ENCODE measurements around the gene PDE9A.

DNA sequence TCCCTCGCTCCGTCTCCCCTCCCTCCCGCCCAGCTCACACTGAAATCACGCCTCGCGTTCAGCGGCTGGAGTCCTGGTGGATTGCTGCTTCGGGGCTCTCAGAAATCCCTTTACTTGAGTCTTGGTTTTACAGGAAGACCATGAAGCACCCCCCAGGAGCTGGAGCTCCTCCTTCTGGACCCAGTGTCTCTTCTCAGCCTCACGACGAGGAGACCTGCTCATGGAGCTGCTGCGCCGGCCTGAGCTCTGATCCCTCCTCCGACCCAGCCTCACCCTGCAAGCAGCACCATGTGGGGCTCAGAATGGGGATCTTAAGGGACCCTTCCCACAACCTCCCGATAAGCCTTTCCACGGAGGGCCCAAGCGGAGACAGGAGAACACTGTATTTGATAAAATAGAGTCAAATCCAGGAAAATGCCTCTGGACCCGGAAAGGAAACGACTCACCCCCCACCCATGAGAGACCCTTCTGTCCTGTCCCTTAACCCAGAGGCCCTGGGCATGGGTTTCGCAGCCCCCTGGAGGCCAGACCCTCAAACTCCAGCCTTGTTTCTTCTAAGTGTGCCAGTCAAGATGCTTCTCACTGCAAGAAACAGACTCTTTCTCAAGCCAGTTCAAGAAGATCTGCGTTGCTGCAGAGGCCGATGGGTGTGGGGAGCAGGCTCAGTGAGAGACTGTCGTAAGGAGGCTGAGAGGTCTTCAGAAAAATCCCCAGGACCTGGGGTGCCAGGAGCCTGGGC is 26.1 kb downstream of the PDE9A start:
- no peak for TF ChIP-seq CTCF (IDR thresholded peaks at IDR 0.05; ENCODE audit: poor library complexity)
- no peak for TF ChIP-seq EZH2phosphoT487 (IDR thresholded peaks at IDR 0.05; ENCODE audit: low read depth, severe bottlenecking, unreplicated experiment)
- no peak for TF ChIP-seq EZH2 (IDR thresholded peaks at IDR 0.05; ENCODE audit: borderline replicate concordance)
